HepG2 (cell line): ENCODE results near the gene GATC. TPM values are rescaled to one million over a fixed set of nuclear protein-coding genes. Genes with fewer than 3 reads are reported as not detected.

Experiments used
- ATAC-seq: fragments of 200-7000 bp; cut with Tn5 transposase; 3 replicates; pipeline ENCODE4 v1.9.1; 2020; ENCODE audit warnings: mild to moderate bottlenecking, moderate library complexity
- BruUV-seq: library from RNA; stranded (reverse); fragments of 400-500 nt; replicated peaks from 2 replicates; lab custom pipeline; 2021; lab: Mats Ljungman, UMichigan
- CTCF ChIA-PET: fragments of 300-600 bp; formaldehyde crosslinking; extraction: SDS; loops from one replicate; lab custom pipeline; 2021; ENCODE audit warnings: low total read pairs, inconsistent platforms, low intra/inter-chr PET ratio; lab: Yijun Ruan, JAX
- POLR2A ChIA-PET: fragments of 350-600 bp; sonication (Branson Sonifier 250); formaldehyde crosslinking; loops from one replicate; lab custom pipeline; 2020; ENCODE audit warnings: antibody characterized with exemption, inconsistent platforms; lab: Yijun Ruan, JAX
- DNase-seq: peaks from one replicate; pipeline ENCODE4 v3.0.0-alpha.2; 2015; ENCODE audit warnings: low spot score
- FAIRE-seq: peaks from 3 replicates; lab custom pipeline; 2011; peaks lifted over from hg19 to GRCh38; lab: Jason Lieb, UNC
- H2AFZ ChIP-seq: one replicate; pipeline ENCODE4 v1.6.1; 2011; ENCODE audit warnings: low read length, inconsistent platforms
- H3K27ac ChIP-seq: fragments of 300-600 bp; 3 replicates; pipeline ENCODE4 v1.8.0; 2011; ENCODE audit warnings: mixed run types, mild to moderate bottlenecking, mixed read lengths, low read length, inconsistent platforms; ENCODE audit not compliant: insufficient read depth; ENCODE audit errors: extremely low read length
- H3K27me3 ChIP-seq, 2 experiments: fragments of 200-600 bp in 1 of 2; 2 replicates in 1 of 2; 3 replicates in 1 of 2; pipeline versions ENCODE4 v1.6.0 to v1.8.0; 2011; ENCODE audit warnings: low read length in 2 of 2, mild to moderate bottlenecking in 2 of 2, moderate library complexity in 2 of 2, inconsistent platforms in 1 of 2; ENCODE audit not compliant: insufficient read depth in 2 of 2, control insufficient read depth in 1 of 2
- H3K36me3 ChIP-seq, 2 experiments: fragments of 200-600 bp in 1 of 2; replicated peaks in 1 of 2; 2 replicates in 1 of 2; 3 replicates in 1 of 2; pipeline versions ENCODE4 v1.5.1 to v1.8.0; 2011; ENCODE audit warnings: low read length in 2 of 2, inconsistent platforms in 1 of 2; ENCODE audit not compliant: insufficient read depth in 2 of 2, control insufficient read depth in 1 of 2
- H3K4me1 ChIP-seq: 2 replicates; pipeline ENCODE4 v1.5.1; 2012; ENCODE audit warnings: low read length, inconsistent platforms; ENCODE audit not compliant: insufficient read depth
- H3K4me2 ChIP-seq: 2 replicates; pipeline ENCODE4 v1.6.0; 2011; ENCODE audit warnings: low read depth, low read length, inconsistent platforms
- H3K4me3 ChIP-seq, 3 experiments: fragments of 200-600 bp in 1 of 3; sonication (generic), shearing (Covaris generic) in 1 of 3; replicated peaks in 1 of 3; 2 replicates each; pipeline ENCODE4 v1.5.1; 2011 to 2016; ENCODE audit warnings: low read length in 3 of 3, inconsistent platforms in 2 of 3, low read depth in 2 of 3, mild to moderate bottlenecking in 2 of 3, control low read depth in 1 of 3, mixed read lengths in 1 of 3; ENCODE audit not compliant: insufficient read depth in 1 of 3
- H3K79me2 ChIP-seq: one replicate; pipeline ENCODE4 v1.6.1; 2011; ENCODE audit warnings: low read length, inconsistent platforms; ENCODE audit not compliant: insufficient read depth
- H3K9ac ChIP-seq: 2 replicates; pipeline ENCODE4 v1.6.0; 2011; ENCODE audit warnings: mild to moderate bottlenecking, low read depth, low read length, inconsistent platforms; ENCODE audit not compliant: insufficient read depth
- H3K9me3 ChIP-seq: 2 replicates; pipeline ENCODE4 v1.5.1; 2012; ENCODE audit warnings: mild to moderate bottlenecking, low read length
- H4K20me1 ChIP-seq: 2 replicates; pipeline ENCODE4 v1.6.0; 2011; ENCODE audit warnings: inconsistent platforms, mild to moderate bottlenecking, low read length, moderate library complexity; ENCODE audit not compliant: insufficient read depth
- GZF1 ChIP-seq: sonication (generic); formaldehyde crosslinking; IDR thresholded peaks from 2 replicates; pipeline ENCODE4 v1.5.1; 2020; ENCODE audit warnings: mild to moderate bottlenecking, missing genetic modification reagents
- KDM5A ChIP-seq: fragments of 200-600 bp; sonication (generic); IDR thresholded peaks from 2 replicates; pipeline ENCODE4 v1.7.0; 2018; ENCODE audit warnings: antibody characterized with exemption, mild to moderate bottlenecking, low read length, borderline replicate concordance
- ZBTB42 ChIP-seq: sonication (generic); formaldehyde crosslinking; IDR thresholded peaks from 2 replicates; pipeline ENCODE4 v1.5.0; 2020; ENCODE audit warnings: mild to moderate bottlenecking, missing genetic modification reagents
- ZFP1 ChIP-seq: IDR thresholded peaks from 2 replicates; pipeline ENCODE4 v1.6.1; 2016
- ZNF546 ChIP-seq: sonication (generic); formaldehyde crosslinking; conservative IDR thresholded peaks from 2 replicates; pipeline ENCODE4 v1.8.1; 2023; ENCODE audit warnings: mild to moderate bottlenecking, missing genetic modification reagents
- ZNF616 ChIP-seq: sonication (generic); formaldehyde crosslinking; IDR thresholded peaks from 2 replicates; pipeline ENCODE4 v1.5.0; 2020; ENCODE audit warnings: low read depth, mild to moderate bottlenecking, missing genetic modification reagents
- WGBS: methylation state at CpG from one replicate; pipeline ENCODE4 v1.1.6; 2017; ENCODE audit warnings: low lambda C conversion rate; 5-methylcytosine and 5-hydroxymethylcytosine counted together
- in situ Hi-C: cut with HindIII; loops from 2 replicates; pipeline ENCODE4 v1.10.0; 2017; ENCODE audit warnings: low pct_unique_long_range_greater_than_20kb; ENCODE audit not compliant: extremely low pct_ligation_motif_present
- intact Hi-C: fragments of 100-400 bp; cut with micrococcal nuclease; formaldehyde crosslinking; loops from one replicate; pipeline ENCODE4 v1.10.0; 2022; ENCODE audit not compliant: unreplicated experiment
- polyA plus RNA-seq, 8 experiments: library from polyadenylated mRNA; depleted of rRNA in 3 of 8; stranded (reverse) in 7 of 8; unstranded in 1 of 8; fragments of >200 nt; fragmentation: Illumina TruSeq in 4 of 8; extraction: Trizol in 4 of 8; gene quantifications; 2 replicates each; pipeline versions ENCODE4 v1.2.1 to v1.2.3, GENCODE V29; 2011 to 2016; ENCODE audit warnings: low read depth in 4 of 8, missing spikeins in 1 of 8, mixed read lengths in 1 of 8; ENCODE audit not compliant: insufficient read depth in 1 of 8
- total RNA-seq, 5 experiments: library from RNA; depleted of rRNA; stranded (reverse); fragments of >200 nt; fragmentation: Illumina TruSeq; extraction: Trizol; gene quantifications; 2 replicates each; pipeline ENCODE4 v1.2.3, GENCODE V29; 2016; ENCODE audit warnings: low read depth in 1 of 5
- TF ChIP-seq, protein P1 (sequence below): sonication (generic); formaldehyde crosslinking; IDR thresholded peaks from 2 replicates; pipeline ENCODE4 v1.5.0; 2020; ENCODE audit warnings: missing genetic modification reagents, mild to moderate bottlenecking, borderline replicate concordance
- TF ChIP-seq, protein P2 (sequence below): sonication (generic); formaldehyde crosslinking; IDR thresholded peaks from 2 replicates; pipeline ENCODE4 v1.5.0; 2020; ENCODE audit warnings: mild to moderate bottlenecking, low read depth, missing genetic modification reagents, borderline replicate concordance
- TF ChIP-seq, protein P3 (sequence below): sonication (generic); formaldehyde crosslinking; IDR thresholded peaks from 2 replicates; pipeline ENCODE4 v1.5.0; 2020; ENCODE audit warnings: missing genetic modification reagents
- TF ChIP-seq, protein P4 (sequence below): sonication (generic); formaldehyde crosslinking; IDR thresholded peaks from 2 replicates; pipeline ENCODE4 v1.8.0; 2022; ENCODE audit warnings: missing genetic modification reagents, low read depth, mild to moderate bottlenecking, borderline replicate concordance

GATC gene
- total and polyA plus RNA-seq, 2 of the 13 experiments (the other 11 are each of a cell fraction or from before 2014, with no cell fraction given), result 17.7 to 29.7 TPM

DNA sequence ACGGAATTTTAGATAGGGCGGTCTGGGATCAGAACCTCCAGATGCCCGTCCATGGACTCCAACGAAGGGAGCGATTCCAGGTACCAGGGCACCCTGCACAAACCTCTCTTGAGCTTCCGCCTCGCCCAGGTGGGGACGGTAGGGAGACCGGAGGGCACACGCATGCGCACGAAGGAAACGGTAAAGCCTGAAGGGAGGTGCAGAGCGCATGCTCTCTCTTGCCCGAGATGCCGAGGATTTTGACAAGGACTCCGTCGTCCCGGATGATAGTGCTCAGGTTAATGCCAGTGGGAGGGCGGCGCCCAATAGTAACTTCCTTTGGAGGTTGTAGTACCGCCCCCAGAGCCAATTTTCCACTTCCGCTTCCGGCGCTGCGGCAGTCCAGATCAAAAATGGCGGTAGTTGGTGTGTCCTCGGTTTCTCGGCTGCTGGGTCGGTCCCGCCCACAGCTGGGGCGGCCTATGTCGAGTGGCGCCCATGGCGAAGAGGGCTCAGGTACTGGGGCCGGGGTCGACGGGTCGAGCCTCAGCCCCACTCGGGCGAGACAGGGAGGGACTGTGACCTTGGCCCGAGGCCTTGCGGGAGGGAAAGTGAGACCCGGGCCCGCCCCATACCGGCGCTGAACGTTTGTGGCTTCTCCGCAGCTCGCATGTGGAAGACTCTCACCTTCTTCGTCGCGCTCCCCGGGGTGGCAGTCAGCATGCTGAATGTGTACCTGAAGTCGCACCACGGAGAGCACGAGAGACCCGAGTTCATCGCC is 8.3 kb upstream of the GATC start, which contains the start of gene COX6A1 (continued):
- TF ChIP-seq, protein P1, sequence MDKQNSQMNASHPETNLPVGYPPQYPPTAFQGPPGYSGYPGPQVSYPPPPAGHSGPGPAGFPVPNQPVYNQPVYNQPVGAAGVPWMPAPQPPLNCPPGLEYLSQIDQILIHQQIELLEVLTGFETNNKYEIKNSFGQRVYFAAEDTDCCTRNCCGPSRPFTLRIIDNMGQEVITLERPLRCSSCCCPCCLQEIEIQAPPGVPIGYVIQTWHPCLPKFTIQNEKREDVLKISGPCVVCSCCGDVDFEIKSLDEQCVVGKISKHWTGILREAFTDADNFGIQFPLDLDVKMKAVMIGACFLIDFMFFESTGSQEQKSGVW (CRISPR knock-in tag), result no peak

DNA sequence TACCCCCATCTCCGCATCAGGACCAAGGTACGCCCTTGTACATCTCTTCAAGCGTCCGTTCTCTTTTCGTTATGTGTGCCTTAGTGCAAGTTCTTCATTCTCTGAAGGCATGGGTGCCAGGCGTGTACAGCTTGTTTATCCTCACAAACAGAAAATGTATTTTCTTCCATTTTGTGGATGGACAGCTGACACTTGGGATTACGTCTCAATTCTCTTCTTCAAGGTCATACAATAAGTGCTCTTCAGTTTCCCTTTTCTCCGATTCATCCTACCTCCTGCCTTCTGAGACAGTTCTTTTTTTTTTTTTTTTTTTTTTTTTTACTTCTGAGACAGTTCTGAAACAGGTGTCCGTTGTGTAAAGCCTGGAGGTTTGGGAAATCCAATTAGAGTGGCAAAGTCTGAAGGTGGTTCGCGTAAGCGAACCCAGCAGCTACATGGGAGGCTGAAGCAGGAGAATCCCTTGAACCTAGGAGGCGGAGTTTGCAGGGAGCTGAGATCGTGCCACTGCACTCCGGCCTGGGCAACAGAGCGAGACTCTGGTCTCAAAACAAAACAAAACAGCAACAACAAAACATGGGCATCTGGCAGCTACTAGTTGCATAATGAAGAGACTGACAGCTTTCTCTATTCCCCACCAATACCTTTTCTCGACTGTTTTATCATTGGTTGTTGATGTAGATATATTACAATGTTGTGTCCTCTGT is 7.6 kb upstream of the GATC start:
- H4K20me1 ChIP-seq, result peaks cover 16% of the 10 kb centered on the region; the same call in 1 of the 2 replicates
- peaks cover 6 to 18% of the 10 kb centered on the region in 2 experiments; a peak in 3 of 5 replicates for H3K36me3 ChIP-seq
- H3K4me1 ChIP-seq, result peaks cover 27% of the 10 kb centered on the region
- DNase-seq (no peak), FAIRE-seq (no peak), ATAC-seq (peak; percentile 20)
- peak overlapping the region; percentile 85 to 96 (median 90) for H3K4me3 ChIP-seq
- in situ Hi-C loops (loop anchor here (10.0 kb wide), 1 partner anchor 114 kb away; the partner anchor contains the start of gene PLA2G1B), intact Hi-C loops (loop anchor here (2.0 to 10.0 kb wide), 2 partner anchors 28 to 114 kb away; partner anchors contain the start of gene PLA2G1B)
- peak overlapping the region; percentile 79 for H3K9ac ChIP-seq
- H3K4me2 ChIP-seq, result peak overlapping the region; percentile 90
- ChIA-PET POLR2A (interaction anchor here (0.7 to 1.4 kb wide), 4 partner anchors 7 to 237 kb away, joined by 3 to 8 read pairs (median 6); partner anchors contain the start of gene RPLP0), CTCF (interaction anchor here (1.2 kb wide), 1 partner anchor 31 kb away, joined by 3 read pairs; the partner anchor contains the start of gene SRSF9)
- TF ChIP-seq ZBTB42 (0 out of 2 replicates have a peak, but pooled peaks have one; percentile 21), ZNF546 (CRISPR knock-in tag) (0 out of 2 replicates have a peak, but pooled peaks have one; percentile 12), ZFP1 (CRISPR knock-in tag) (no peak), ZNF616 (CRISPR knock-in tag) (no peak), GZF1 (CRISPR knock-in tag) (0 out of 2 replicates have a peak, but pooled peaks have one; percentile 20), KDM5A (peak; percentile 18; the same call in 1 of the 2 replicates)
- TF ChIP-seq, protein P2, sequence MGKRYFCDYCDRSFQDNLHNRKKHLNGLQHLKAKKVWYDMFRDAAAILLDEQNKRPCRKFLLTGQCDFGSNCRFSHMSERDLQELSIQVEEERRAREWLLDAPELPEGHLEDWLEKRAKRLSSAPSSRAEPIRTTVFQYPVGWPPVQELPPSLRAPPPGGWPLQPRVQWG, result no peak
- TF ChIP-seq, protein P3, sequence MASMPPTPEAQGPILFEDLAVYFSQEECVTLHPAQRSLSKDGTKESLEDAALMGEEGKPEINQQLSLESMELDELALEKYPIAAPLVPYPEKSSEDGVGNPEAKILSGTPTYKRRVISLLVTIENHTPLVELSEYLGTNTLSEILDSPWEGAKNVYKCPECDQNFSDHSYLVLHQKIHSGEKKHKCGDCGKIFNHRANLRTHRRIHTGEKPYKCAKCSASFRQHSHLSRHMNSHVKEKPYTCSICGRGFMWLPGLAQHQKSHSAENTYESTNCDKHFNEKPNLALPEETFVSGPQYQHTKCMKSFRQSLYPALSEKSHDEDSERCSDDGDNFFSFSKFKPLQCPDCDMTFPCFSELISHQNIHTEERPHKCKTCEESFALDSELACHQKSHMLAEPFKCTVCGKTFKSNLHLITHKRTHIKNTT, result no peak
- TF ChIP-seq, protein P4, sequence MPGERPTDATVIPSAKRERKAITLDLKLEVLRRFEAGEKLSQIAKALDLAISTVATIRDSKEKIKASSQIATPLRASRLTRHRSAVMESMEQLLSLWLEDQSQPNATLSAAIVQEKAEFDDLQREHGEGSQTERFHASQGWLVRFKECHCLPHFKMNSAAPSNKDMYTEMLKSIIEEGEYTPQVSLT (CRISPR knock-in tag), result 0 out of 2 replicates have a peak, but pooled peaks have one; percentile 48
- no peak overlapping the region for H2AFZ ChIP-seq
- H3K27me3 ChIP-seq, result no peaks in the 10 kb centered on the region; a peak in 1 of 5 replicates
- H3K27ac ChIP-seq, result peak overlapping the region; percentile 52
- 16% methylated on average over 15 of the region's 17 CpGs for WGBS
- BruUV-seq, result TSS peak; percentile 77
- H3K79me2 ChIP-seq, result peaks cover 24% of the 10 kb centered on the region
- no peaks in the 10 kb centered on the region for H3K9me3 ChIP-seq
